GM19372 (cell line): Measurements from ENCODE around the gene TMEM178B.
"Not testable (repeated sequence)": the region's sequence is repeated elsewhere in the genome, so short reads cannot be mapped to it uniquely, and the experiment has no call there.

Source experiments
- ATAC-seq: cut with Tn5 transposase; IDR thresholded peaks from one replicate; pipeline ENCODE4 v1.9.1; 2021; ENCODE audit warnings: mild to moderate bottlenecking, low read depth, moderate library complexity; ENCODE audit not compliant: unreplicated experiment

Gene TMEM178B

GRCh38 chr7:141369422-141369821 is 295.6 kb downstream of the TMEM178B start:
- ATAC-seq, result no peak

DNA sequence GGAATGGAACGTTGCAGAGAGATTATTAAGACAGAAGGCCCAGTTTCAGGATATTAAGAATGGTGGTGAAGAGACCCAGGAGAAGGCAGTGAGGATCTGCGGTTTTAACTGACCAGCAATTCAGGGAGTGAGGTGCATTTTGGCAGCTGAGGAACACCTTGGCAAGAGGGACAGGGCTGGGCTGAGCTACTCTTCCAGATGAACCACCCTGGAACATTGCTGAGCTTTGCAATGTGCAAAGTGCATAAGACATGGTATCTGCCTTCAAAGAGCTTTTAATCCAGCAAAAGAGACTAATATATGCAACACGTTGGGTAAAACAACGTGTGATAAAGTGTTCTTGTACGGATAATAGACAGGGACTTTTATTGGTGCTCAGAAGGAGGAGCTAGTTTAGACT is 296.3 kb downstream of the TMEM178B start:
- ATAC-seq, result no peak

- ATAC-seq, result no peak
Observed at GRCh38 chr7:141370650-141371049, 296.8 kb downstream of the TMEM178B start.

DNA sequence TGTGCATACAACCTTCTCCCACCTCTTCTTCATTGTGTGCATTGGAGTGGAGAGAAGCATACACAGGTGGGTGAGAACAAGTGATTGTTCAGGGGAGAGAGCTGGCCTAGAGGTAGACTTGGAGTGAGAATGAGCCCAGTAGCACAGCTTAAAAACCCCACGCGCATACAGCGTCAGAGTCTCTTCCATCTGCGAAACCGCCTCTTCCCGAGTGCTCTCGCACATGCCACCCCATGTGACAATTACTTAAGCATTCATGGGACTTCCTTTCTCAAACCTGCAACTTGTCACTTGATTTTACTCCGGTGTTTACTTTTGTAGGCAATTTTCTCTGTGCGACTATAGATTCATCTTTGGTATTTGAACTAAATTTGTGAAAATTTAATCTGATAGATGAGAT is 300.6 kb downstream of the TMEM178B start:
- no peak for ATAC-seq

- no peak for ATAC-seq
Observed at GRCh38 chr7:141375442-141375841, 301.6 kb downstream of the TMEM178B start.

DNA sequence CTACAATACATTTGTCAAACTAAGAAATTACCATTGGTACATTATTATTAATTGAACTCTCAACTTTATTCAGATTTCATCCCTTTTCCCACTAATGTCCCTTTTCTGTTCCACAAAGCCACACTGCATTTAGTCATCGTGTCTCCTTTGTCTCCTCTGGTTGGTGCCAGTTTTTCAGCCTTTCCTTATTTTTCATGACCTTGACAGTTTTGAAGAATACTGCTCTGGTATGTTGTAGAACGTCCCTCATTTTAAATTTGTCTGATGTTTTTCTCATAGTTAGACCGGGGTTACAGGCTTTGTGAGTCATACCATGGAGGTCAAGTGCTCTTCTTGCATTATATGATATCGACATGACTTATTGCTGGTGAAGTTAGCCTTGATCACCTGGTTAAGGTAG is 304.0 kb downstream of the TMEM178B start:
- ATAC-seq, result no peak

- ATAC-seq, result no peak
Observed at GRCh38 chr7:141378405-141378804, 304.5 kb downstream of the TMEM178B start.

GRCh38 chr7:141381794-141382427 is 308.0 kb downstream of the TMEM178B start:
- no peak for ATAC-seq

- ATAC-seq, result not testable (repeated sequence)
Observed at GRCh38 chr7:141383356-141383755, 309.5 kb downstream of the TMEM178B start.

DNA sequence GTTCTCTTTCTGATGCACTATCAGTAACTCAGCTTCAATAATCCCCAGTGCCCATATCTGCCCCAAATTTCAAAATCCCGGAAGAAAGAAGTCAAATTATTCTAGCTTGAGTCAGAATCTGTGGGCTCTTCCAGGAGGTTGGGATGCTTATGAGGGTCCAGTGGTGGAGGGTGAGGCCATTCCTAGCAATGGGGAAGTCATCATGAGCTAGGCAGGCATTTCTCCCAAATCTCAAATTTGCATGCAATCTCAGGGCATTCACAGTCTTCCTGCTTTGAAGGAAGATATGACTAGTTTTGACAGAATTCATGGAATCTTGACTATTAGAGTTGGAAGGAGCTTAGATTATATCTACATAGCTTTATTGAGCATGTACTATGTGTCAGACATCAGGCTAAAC is 313.0 kb downstream of the TMEM178B start:
- no peak for ATAC-seq

DNA sequence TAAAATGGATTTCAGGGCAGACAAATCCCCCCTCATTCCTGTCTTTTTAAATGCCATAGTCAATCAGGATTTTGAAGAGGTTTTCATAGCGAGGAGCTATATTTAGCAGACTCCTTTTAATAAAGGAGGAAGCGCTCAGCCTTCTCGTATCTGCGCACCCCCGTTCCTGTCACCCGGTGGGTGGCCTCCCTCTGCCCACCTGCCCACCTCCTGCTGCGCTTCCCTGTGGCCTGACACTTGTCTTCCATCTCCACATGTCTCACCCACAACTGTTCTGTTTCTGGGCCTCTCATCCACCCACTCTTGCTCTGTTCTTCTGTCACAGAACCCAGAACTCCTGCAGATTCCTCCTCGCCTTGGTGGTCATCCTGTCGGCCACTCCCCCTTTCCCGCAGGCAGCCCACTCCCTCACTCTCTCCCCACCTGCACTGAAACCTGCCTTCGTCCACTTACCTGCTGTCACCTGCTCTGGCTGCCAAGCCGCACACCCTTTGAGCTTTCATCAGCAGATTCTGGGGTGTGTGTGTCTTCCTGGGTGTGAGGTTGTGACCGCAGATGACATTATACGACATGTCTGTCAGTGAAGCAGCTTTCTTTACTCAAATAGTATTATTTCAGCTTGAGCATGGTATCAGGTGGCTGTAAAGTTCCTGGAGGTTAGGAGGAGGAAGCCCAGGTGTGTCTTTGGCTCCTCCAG is 313.8 kb downstream of the TMEM178B start:
- ATAC-seq, result no peak

- no peak for ATAC-seq
Observed at GRCh38 chr7:141389140-141389796, 315.4 kb downstream of the TMEM178B start.

- no peak for ATAC-seq
Observed at GRCh38 chr7:141390339-141390738, 316.5 kb downstream of the TMEM178B start.

- ATAC-seq, result no peak
Observed at GRCh38 chr7:141393056-141393455, 319.2 kb downstream of the TMEM178B start.

DNA sequence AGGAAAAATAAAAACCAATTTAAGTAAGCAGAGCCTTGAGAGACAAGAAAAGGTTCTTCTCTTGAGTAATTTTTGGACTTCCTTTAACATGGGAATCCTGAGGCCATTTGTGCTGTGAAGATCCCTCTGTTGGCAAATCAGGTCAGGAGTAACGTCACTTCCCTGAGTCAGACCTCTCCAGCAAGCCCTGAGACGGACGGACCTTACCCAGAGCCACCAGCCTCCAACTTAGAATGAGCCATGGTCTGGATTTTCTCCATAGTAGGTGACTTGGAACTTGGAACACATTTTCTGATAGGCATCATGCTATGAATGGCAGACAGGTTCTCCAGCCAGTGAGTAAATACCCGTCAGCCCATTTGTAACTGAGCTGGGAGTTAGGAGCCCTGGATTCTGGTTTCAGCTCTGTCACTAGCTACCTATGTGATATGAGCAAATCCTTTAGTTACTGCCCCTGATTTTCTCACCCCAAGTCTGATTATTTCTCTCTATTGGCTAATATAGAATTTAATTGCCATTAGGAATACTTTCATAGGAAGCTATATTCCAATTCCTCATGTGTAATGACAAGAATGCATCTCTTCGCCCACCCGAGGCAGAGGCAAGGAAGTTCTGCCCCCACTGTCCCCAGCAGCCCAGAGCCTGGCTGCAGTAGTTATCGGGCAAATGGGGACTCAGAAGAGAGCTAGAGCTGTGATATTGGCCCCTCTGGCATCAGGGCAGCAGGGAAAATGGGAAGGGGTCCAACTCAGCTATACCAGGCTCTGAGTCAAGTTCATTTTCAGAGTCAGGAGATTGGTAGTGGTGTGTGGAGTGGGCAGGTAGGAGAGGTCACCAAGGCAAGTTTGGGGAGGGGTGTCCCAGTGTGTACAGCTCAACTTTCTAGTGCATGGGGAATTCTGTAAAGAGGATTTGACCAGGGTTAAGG is 323.6 kb downstream of the TMEM178B start:
- no peak for ATAC-seq

GRCh38 chr7:141400356-141400755 is 326.5 kb downstream of the TMEM178B start:
- ATAC-seq, result no peak

- ATAC-seq, result no peak
Observed at GRCh38 chr7:141402277-141402996, 328.6 kb downstream of the TMEM178B start.

DNA sequence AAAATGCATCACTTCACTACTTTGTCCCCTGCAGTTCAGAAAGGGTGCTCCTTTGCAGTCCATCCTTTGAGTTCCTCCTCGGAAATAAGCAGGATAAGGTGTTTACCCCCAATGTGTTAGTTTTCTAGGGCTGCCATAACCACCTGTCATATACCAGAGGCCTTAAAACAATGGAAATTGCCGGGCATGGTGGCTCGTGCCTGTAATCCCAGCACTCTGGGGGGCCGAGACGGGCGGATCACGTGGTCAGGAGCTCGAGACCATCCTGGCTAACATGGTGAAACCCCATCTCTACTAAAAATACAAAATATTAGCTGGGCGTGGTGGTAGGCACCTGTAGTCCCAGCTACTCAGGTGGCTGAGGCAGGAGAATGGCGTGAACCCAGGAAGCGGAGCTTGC is 330.0 kb downstream of the TMEM178B start:
- not testable (repeated sequence) for ATAC-seq

- ATAC-seq, result no peak
Observed at GRCh38 chr7:141406347-141406746, 332.5 kb downstream of the TMEM178B start.

DNA sequence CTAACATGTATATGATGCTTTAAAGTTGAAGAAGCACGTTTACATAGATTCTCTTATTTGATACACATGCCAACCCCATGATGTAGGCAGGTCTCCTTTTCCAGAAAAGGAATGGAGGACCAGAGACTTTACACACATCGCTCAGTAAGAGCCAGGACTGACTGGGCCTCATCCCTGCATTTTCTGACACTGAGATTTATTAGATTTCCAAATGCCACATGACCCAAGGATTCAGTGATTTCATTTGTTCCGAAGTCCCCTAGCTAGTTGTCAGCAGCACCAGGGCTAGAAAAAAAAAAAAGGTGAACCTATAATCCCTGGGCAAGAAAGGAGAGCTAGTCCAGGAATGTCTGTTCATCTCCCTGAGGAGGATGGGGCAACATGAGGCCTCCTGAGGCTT is 334.0 kb downstream of the TMEM178B start:
- no peak for ATAC-seq
